Measurements from ENCODE around the gene GPR17. TPM values are rescaled to one million over a fixed set of nuclear protein-coding genes. Genes with fewer than 3 reads are reported as not detected.
A peak's percentile ranks its signal among the peaks of the same experiment; 100 is the strongest.

Gene GPR17
- total RNA-seq, 4 donors from 2014 or later: 0.48 to 0.52 TPM; not detected in 2

- Histone ChIP-seq H3K4me3 (no peak overlapping the region), H3K27ac (no peak overlapping the region), H3K27me3 (no peaks in the 10 kb centered on the region), H3K36me3 (peaks cover 2% of the 10 kb centered on the region), H3K4me1 (peaks cover 37% of the 10 kb centered on the region), H3K9me3 (no peaks in the 10 kb centered on the region)
- TF ChIP-seq POLR2A (IDR thresholded peaks at IDR 0.05) (no peak), POLR2AphosphoS5 (IDR thresholded peaks at IDR 0.05) (no peak), CTCF (IDR thresholded peaks at IDR 0.05) (no peak), EP300 (IDR thresholded peaks at IDR 0.05) (no peak)
- no peak for DNase-seq (ENCODE audit: low spot score in 2 of 2)
- 74% methylated on average over 6 of the region's 6 CpGs for WGBS
Measured at GRCh38 chr2:127648321-127648720, 2.4 kb downstream of the GPR17 start.

- H3K4me1 ChIP-seq: peaks cover 37% of the 10 kb centered on the region
Measured at GRCh38 chr2:127649100-127649611, 3.2 kb downstream of the GPR17 start.

GRCh38 chr2:127649684-127650040 lies 3.7 kb downstream of the GPR17 start:
- H3K27me3 ChIP-seq: no peaks in the 10 kb centered on the region
- H3K9me3 ChIP-seq: no peaks in the 10 kb centered on the region
- peak overlapping the region; percentile 34 for H3K27ac ChIP-seq
- TF ChIP-seq EP300 (IDR thresholded peaks at IDR 0.05) (no peak), CTCF (IDR thresholded peaks at IDR 0.05) (peak; percentile 33 to 76)
- DNase-seq (ENCODE audit: low spot score in 2 of 2): peak in 1 of 2 donors; percentile 88
- peaks cover 37% of the 10 kb centered on the region for H3K4me1 ChIP-seq
- WGBS: 0% methylated on average over 1 of the region's 7 CpGs
- peaks cover 10% of the 10 kb centered on the region for H3K36me3 ChIP-seq
- H3K4me3 ChIP-seq: no peak overlapping the region

More at GRCh38 chr2:127649100-127649611, 3.2 kb downstream of the GPR17 start:
- Histone ChIP-seq H3K27ac (peak overlapping the region; percentile 34), H3K9me3 (no peaks in the 10 kb centered on the region), H3K27me3 (no peaks in the 10 kb centered on the region), H3K4me3 (no peak overlapping the region), H3K36me3 (peaks cover 5% of the 10 kb centered on the region)
- no peak for DNase-seq (ENCODE audit: low spot score in 2 of 2)
- no peak for TF ChIP-seq POLR2AphosphoS5 (IDR thresholded peaks at IDR 0.05)
- no peak for TF ChIP-seq EP300 (IDR thresholded peaks at IDR 0.05)
- TF ChIP-seq CTCF (IDR thresholded peaks at IDR 0.05): no peak
- no peak for TF ChIP-seq POLR2A (IDR thresholded peaks at IDR 0.05)
- 63% methylated on average over 10 of the region's 12 CpGs for WGBS

- TF ChIP-seq CTCF (IDR thresholded peaks at IDR 0.05) (no peak), POLR2A (IDR thresholded peaks at IDR 0.05) (no peak), EP300 (IDR thresholded peaks at IDR 0.05) (no peak), POLR2AphosphoS5 (IDR thresholded peaks at IDR 0.05) (no peak)
- WGBS: 54% methylated on average over 12 of the region's 17 CpGs
- Histone ChIP-seq H3K36me3 (peaks cover 10% of the 10 kb centered on the region), H3K27me3 (no peaks in the 10 kb centered on the region), H3K4me1 (peaks cover 37% of the 10 kb centered on the region), H3K4me3 (no peak overlapping the region), H3K9me3 (no peaks in the 10 kb centered on the region), H3K27ac (peak overlapping the region; percentile 34)
- no peak for DNase-seq (ENCODE audit: low spot score in 2 of 2)
Measured at GRCh38 chr2:127650041-127650784, 4.3 kb downstream of the GPR17 start.

GRCh38 chr2:127650785-127651380 lies 4.9 kb downstream of the GPR17 start:
- H3K4me3 ChIP-seq: no peak overlapping the region
- peaks cover 34% of the 10 kb centered on the region for H3K4me1 ChIP-seq
- no peaks in the 10 kb centered on the region for H3K27me3 ChIP-seq
- peaks cover 10% of the 10 kb centered on the region for H3K36me3 ChIP-seq
- 84% methylated on average over 28 of the region's 28 CpGs for WGBS
- DNase-seq (ENCODE audit: low spot score in 2 of 2): no peak
- TF ChIP-seq EP300 (IDR thresholded peaks at IDR 0.05) (no peak), CTCF (IDR thresholded peaks at IDR 0.05) (no peak), POLR2A (IDR thresholded peaks at IDR 0.05) (no peak), POLR2AphosphoS5 (IDR thresholded peaks at IDR 0.05) (no peak)
- no peak overlapping the region for H3K27ac ChIP-seq
- H3K9me3 ChIP-seq: no peaks in the 10 kb centered on the region

All from suprapubic skin (tissue), 4 donors.